Nephron (organoid): ENCODE results near the gene HAPLN3.

Experiments used
- H3K27ac Mint-ChIP-seq, 3 experiments: 2 replicates each; pipeline ENCODE4 v1.8.0; 2020; ENCODE audit warnings: mixed read lengths in 3 of 3, mild to moderate bottlenecking in 2 of 3, moderate library complexity in 1 of 3
- H3K27me3 Mint-ChIP-seq: 2 replicates; pipeline ENCODE4 v1.8.0; 2021; ENCODE audit warnings: low read depth, mild to moderate bottlenecking, moderate library complexity, mixed read lengths
- H3K36me3 Mint-ChIP-seq: 2 replicates; pipeline ENCODE4 v1.8.0; 2020; ENCODE audit warnings: low read depth, mixed read lengths
- H3K4me1 Mint-ChIP-seq: 2 replicates; pipeline ENCODE4 v1.8.0; 2020; ENCODE audit warnings: mixed read lengths
- H3K4me3 Mint-ChIP-seq, 3 experiments: 2 replicates each; pipeline ENCODE4 v1.8.0; 2020; ENCODE audit warnings: mild to moderate bottlenecking in 3 of 3, mixed read lengths in 3 of 3, moderate library complexity in 2 of 3
- H3K9me3 Mint-ChIP-seq: 2 replicates; pipeline ENCODE4 v1.8.0; 2020; ENCODE audit warnings: mixed read lengths
- TF ChIP-seq, protein P1 (sequence below), 3 experiments: fragments of 200-600 bp; sonication (generic); IDR thresholded peaks; one replicate each; pipeline ENCODE4 v1.5.0; 2021; ENCODE audit warnings: antibody characterized with exemption in 3 of 3; ENCODE audit not compliant: unreplicated experiment in 3 of 3

Gene HAPLN3

DNA sequence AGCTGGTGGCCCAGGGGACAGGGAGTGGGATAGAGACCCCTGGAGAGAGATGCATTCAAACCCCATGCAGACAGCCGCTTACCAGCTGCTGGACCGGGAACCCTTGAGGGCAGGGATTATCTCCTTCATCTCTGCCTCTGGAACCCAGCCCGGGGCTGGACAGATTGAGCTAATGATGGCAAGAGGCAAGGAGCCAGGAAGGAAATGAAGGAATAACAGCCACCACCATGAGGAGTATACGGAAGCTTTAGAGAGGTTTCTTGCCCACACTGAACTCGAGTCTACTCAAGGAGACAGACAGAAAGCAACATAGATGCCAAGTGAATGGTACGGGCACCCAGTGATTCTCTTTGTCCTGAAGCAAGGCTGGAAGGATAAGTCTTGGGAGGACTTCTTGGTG is 23.2 kb downstream of the HAPLN3 start:
- no peaks in the 10 kb centered on the region for H3K9me3 Mint-ChIP-seq
- no peak overlapping the region for H3K27ac Mint-ChIP-seq
- no peak overlapping the region for H3K4me3 Mint-ChIP-seq
- peaks cover 17% of the 10 kb centered on the region for H3K27me3 Mint-ChIP-seq
- H3K36me3 Mint-ChIP-seq = no peaks in the 10 kb centered on the region
- peaks cover 6% of the 10 kb centered on the region for H3K4me1 Mint-ChIP-seq
- TF ChIP-seq, protein P1, sequence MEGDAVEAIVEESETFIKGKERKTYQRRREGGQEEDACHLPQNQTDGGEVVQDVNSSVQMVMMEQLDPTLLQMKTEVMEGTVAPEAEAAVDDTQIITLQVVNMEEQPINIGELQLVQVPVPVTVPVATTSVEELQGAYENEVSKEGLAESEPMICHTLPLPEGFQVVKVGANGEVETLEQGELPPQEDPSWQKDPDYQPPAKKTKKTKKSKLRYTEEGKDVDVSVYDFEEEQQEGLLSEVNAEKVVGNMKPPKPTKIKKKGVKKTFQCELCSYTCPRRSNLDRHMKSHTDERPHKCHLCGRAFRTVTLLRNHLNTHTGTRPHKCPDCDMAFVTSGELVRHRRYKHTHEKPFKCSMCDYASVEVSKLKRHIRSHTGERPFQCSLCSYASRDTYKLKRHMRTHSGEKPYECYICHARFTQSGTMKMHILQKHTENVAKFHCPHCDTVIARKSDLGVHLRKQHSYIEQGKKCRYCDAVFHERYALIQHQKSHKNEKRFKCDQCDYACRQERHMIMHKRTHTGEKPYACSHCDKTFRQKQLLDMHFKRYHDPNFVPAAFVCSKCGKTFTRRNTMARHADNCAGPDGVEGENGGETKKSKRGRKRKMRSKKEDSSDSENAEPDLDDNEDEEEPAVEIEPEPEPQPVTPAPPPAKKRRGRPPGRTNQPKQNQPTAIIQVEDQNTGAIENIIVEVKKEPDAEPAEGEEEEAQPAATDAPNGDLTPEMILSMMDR (IDR thresholded peaks at IDR 0.05; ENCODE audit: unreplicated experiment in 3 of 3) = no peak

DNA sequence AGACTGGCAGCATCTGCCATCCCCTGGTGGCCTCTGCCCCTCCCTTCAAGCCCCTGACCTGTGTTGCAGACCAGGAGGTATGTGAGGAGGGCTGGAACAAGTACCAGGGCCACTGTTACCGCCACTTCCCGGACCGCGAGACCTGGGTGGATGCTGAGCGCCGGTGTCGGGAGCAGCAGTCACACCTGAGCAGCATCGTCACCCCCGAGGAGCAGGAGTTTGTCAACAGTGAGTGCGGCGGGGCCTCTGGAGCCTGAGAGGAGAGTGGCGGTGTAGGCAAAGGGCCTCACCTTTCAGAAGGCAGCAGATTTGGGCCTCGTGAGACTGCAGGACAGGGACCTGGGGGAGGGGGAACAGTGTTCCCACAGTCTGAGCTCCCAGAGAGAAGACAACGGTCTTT is 24.0 kb downstream of the HAPLN3 start:
- peaks cover 14% of the 10 kb centered on the region for H3K27me3 Mint-ChIP-seq
- no peak overlapping the region for H3K4me3 Mint-ChIP-seq
- H3K36me3 Mint-ChIP-seq = no peaks in the 10 kb centered on the region
- peaks cover 6% of the 10 kb centered on the region for H3K4me1 Mint-ChIP-seq
- TF ChIP-seq, protein P1 (IDR thresholded peaks at IDR 0.05; ENCODE audit: unreplicated experiment in 3 of 3) = no peak
- H3K9me3 Mint-ChIP-seq = no peaks in the 10 kb centered on the region
- H3K27ac Mint-ChIP-seq = no peak overlapping the region

DNA sequence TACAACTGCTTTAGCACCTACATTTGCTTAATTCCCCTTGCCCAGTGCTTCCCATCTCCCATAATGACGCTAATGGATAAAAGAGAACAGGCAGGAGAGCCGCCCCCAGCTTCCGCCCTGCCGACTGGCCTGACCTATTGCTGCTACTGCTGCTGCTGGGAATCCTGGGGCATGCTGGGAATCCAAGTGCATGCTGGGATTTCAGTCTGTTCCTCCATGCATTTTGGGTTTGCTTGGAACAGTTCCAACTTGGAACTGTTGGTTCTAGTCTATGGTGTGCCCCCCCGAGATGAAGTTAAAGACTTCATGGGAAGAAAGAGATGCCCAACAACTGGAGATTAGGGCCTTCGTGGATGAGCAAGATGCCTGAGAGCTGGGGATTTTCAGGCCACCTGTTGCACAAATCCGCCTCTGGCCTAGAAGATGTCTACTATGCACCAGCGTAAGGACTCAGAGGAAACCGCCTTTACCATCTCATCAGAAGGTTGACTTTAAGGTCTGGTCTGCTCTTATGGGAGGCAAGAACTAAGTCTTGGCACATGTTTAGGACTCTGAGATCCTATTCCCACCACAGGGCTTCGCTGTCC is 29.0 kb downstream of the HAPLN3 start:
- Mint-ChIP-seq H3K27me3 (peaks cover 6% of the 10 kb centered on the region), H3K4me3 (no peak overlapping the region), H3K4me1 (no peaks in the 10 kb centered on the region), H3K27ac (no peak overlapping the region), H3K36me3 (no peaks in the 10 kb centered on the region), H3K9me3 (no peaks in the 10 kb centered on the region)
- TF ChIP-seq, protein P1 (IDR thresholded peaks at IDR 0.05; ENCODE audit: unreplicated experiment in 3 of 3) = no peak

DNA sequence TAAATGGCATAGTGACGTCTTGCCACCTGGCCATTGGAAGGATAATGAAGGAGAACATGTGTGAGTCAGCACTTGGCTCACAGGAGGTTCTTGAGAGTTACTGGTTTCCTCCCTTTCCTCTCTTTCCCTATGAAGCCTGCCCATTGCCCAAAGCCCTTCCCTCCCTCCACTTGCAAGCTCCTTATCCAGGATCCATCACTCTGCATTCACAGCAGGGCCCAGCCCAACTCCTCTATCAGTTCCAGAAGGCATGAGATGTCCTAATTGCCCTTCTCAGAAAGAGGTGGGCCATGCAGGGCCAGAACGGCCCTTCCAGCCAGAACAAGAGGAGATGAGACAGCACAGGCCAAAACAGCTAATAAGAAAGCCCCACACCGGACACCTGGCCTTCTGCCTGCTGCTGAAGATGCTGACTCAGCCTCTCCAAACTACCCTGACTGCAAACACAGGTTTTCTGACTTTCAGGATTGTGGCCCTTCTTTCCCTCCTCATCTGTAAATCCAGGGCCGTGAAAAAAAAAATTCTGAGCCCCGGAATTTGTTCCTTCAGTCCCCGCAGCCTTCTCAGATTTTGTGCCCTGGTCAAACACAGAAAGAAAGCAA is 29.7 kb downstream of the HAPLN3 start:
- Mint-ChIP-seq H3K4me3 (no peak overlapping the region), H3K9me3 (no peaks in the 10 kb centered on the region), H3K27me3 (peaks cover 6% of the 10 kb centered on the region), H3K4me1 (no peaks in the 10 kb centered on the region), H3K27ac (no peak overlapping the region), H3K36me3 (no peaks in the 10 kb centered on the region)
- TF ChIP-seq, protein P1 (IDR thresholded peaks at IDR 0.05; ENCODE audit: unreplicated experiment in 3 of 3) = no peak

DNA sequence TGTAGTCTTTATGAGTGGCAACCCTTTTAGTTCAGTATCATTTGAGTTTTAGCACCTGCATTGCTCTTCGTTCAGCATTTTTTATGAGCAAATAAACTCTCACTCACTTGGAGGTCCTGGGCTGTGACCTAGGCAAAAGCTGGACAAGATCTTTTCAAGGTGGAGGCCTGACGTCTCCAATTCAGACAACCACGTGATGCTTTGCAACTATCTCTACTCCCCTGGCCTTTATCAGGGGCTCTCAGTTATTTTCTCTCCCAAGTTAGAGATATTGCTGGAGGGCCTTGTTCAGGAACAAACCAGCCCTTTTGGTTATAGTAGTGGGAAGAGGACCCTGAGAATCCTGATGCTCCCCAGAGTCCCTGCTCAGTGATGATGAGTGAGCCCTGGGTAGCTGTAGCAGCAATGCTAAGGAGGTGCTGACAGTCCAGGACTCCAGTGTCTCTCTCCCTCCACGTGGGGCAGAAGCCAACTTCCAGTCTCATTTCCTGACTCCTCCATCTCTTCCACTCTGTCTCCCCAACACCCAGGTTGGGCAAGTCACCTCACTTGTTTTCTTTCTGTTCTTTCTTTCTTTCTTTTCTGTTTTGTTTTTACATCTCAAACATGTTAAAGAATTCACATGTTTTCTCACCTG is 30.4 kb downstream of the HAPLN3 start:
- Mint-ChIP-seq H3K4me1 (no peaks in the 10 kb centered on the region), H3K27ac (no peak overlapping the region), H3K27me3 (peaks cover 9% of the 10 kb centered on the region), H3K4me3 (no peak overlapping the region), H3K36me3 (no peaks in the 10 kb centered on the region), H3K9me3 (no peaks in the 10 kb centered on the region)
- TF ChIP-seq, protein P1 (IDR thresholded peaks at IDR 0.05; ENCODE audit: unreplicated experiment in 3 of 3) = no peak

DNA sequence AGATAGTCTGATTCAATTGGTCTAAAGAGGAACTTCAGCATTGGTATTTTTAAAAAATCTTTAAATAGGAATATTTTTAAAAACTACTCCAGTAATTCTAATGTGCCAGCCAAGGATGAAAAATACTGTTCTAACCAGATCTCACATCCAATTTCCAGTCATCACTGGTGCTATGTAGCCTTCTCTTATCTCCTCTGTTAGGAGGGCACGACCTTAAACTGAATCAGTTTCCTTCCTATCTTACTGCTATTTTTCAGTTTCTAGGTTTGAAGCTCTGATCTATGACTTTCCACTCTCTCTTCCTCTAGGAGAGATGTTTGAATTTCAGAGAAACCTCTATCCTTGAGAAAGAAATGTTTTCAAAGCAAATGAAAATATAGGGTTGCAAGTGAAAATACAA is 31.9 kb downstream of the HAPLN3 start:
- H3K27me3 Mint-ChIP-seq = peaks cover 4% of the 10 kb centered on the region
- no peaks in the 10 kb centered on the region for H3K9me3 Mint-ChIP-seq
- TF ChIP-seq, protein P1 (IDR thresholded peaks at IDR 0.05; ENCODE audit: unreplicated experiment in 3 of 3) = no peak
- H3K4me1 Mint-ChIP-seq = no peaks in the 10 kb centered on the region
- H3K27ac Mint-ChIP-seq = no peak overlapping the region
- H3K36me3 Mint-ChIP-seq = no peaks in the 10 kb centered on the region
- no peak overlapping the region for H3K4me3 Mint-ChIP-seq
